RPMI8226 (cell line): Measurements from ENCODE around the gene SCAF8.
"Not testable (repeated sequence)": the region's sequence is repeated elsewhere in the genome, so short reads cannot be mapped to it uniquely, and the experiment has no call there.

Source experiments
- DNase-seq: peaks from one replicate; pipeline ENCODE4 v3.0.0-alpha.2; 2015

Gene SCAF8

GRCh38 chr6:154737424-154737823 lies 4.2 kb downstream of the SCAF8 start:
- no peak for DNase-seq

GRCh38 chr6:154738551-154738961 lies 5.3 kb downstream of the SCAF8 start:
- no peak for DNase-seq

- no peak for DNase-seq
Measured at GRCh38 chr6:154740658-154741057, 7.4 kb downstream of the SCAF8 start.

GRCh38 chr6:154742891-154743290 lies 9.7 kb downstream of the SCAF8 start:
- no peak for DNase-seq

GRCh38 chr6:154744029-154744745 lies 11.0 kb downstream of the SCAF8 start:
- not testable (repeated sequence) for DNase-seq

GRCh38 chr6:154745243-154745642 lies 12.0 kb downstream of the SCAF8 start:
- no peak for DNase-seq

- no peak for DNase-seq
Measured at GRCh38 chr6:154749341-154749740, 16.1 kb downstream of the SCAF8 start.

GRCh38 chr6:154751011-154751800 lies 18.0 kb downstream of the SCAF8 start:
- DNase-seq, result no peak

- no peak for DNase-seq
Measured at GRCh38 chr6:154752022-154752421, 18.8 kb downstream of the SCAF8 start.

- no peak for DNase-seq
Measured at GRCh38 chr6:154754152-154754551, 20.9 kb downstream of the SCAF8 start.

- DNase-seq, result no peak
Measured at GRCh38 chr6:154757352-154758050, 24.3 kb downstream of the SCAF8 start.

GRCh38 chr6:154758125-154758524 lies 24.9 kb downstream of the SCAF8 start:
- DNase-seq, result no peak

- DNase-seq, result no peak
Measured at GRCh38 chr6:154763650-154764049, 30.4 kb downstream of the SCAF8 start.

- no peak for DNase-seq
Measured at GRCh38 chr6:154765273-154765672, 32.1 kb downstream of the SCAF8 start.

GRCh38 chr6:154766288-154766687 lies 33.1 kb downstream of the SCAF8 start:
- no peak for DNase-seq

- DNase-seq, result no peak
Measured at GRCh38 chr6:154767003-154767723, 33.9 kb downstream of the SCAF8 start.

- no peak for DNase-seq
Measured at GRCh38 chr6:154768280-154768679, 35.1 kb downstream of the SCAF8 start.

GRCh38 chr6:154773610-154774089 lies 40.4 kb downstream of the SCAF8 start:
- DNase-seq, result no peak

- DNase-seq, result not testable (repeated sequence)
Measured at GRCh38 chr6:154779157-154779556, 45.9 kb downstream of the SCAF8 start.

GRCh38 chr6:154782193-154782592 lies 49.0 kb downstream of the SCAF8 start:
- DNase-seq, result no peak

- no peak for DNase-seq
Measured at GRCh38 chr6:154783229-154783628, 50.0 kb downstream of the SCAF8 start.

GRCh38 chr6:154785075-154785474 lies 51.9 kb downstream of the SCAF8 start:
- DNase-seq, result no peak
